Vagina (tissue), 2 donors: Measurements from ENCODE around the gene OR1E2.

ENCODE experiments used
- CTCF ChIP-seq, 3 experiments: fragments of 450-650 bp in 2 of 3; fragments of 200-600 bp in 1 of 3; sonication (generic) in 1 of 3; IDR thresholded peaks; one replicate each; pipeline ENCODE4 v1.5.1; 2017 to 2019; ENCODE audit warnings: antibody characterized with exemption in 3 of 3, mild to moderate bottlenecking in 2 of 3, moderate library complexity in 2 of 3
- POLR2A ChIP-seq, 2 donors: fragments of 450-650 bp; IDR thresholded peaks; one replicate each; pipeline ENCODE4 v1.6.1; 2017; ENCODE audit warnings: antibody characterized with exemption in 2 of 2, mild to moderate bottlenecking in 2 of 2, moderate library complexity in 2 of 2
- POLR2AphosphoS5 ChIP-seq, 2 donors: sonication (generic); formaldehyde crosslinking; IDR thresholded peaks; one replicate each; pipeline ENCODE4 v1.9.0; 2017; ENCODE audit warnings: antibody characterized with exemption in 2 of 2, mild to moderate bottlenecking in 2 of 2, low read depth in 1 of 2; ENCODE audit not compliant: insufficient read depth in 1 of 2

GRCh38 chr17:3440451-3440850 is 6.8 kb upstream of the OR1E2 start:
- TF ChIP-seq CTCF (IDR thresholded peaks at IDR 0.05) (no peak), POLR2A (IDR thresholded peaks at IDR 0.05) (no peak), POLR2AphosphoS5 (IDR thresholded peaks at IDR 0.05; ENCODE audit: insufficient read depth in 1 of 2, low read depth in 1 of 2) (no peak)
